HG03571 (cell line): ENCODE results near the gene PTTG1IP.
A peak's percentile ranks its signal among the peaks of the same experiment; 100 is the strongest.

ENCODE experiments used
- ATAC-seq: cut with Tn5 transposase; IDR thresholded peaks from one replicate; pipeline ENCODE4 v1.9.1; 2021; ENCODE audit not compliant: unreplicated experiment

The PTTG1IP gene

GRCh38 chr21:44828362-44829056 is 45.0 kb downstream of the PTTG1IP start:
- no peak for ATAC-seq

GRCh38 chr21:44823179-44823660 is 50.3 kb downstream of the PTTG1IP start:
- no peak for ATAC-seq

GRCh38 chr21:44822484-44823178 is 50.9 kb downstream of the PTTG1IP start:
- no peak for ATAC-seq

- no peak for ATAC-seq
Measured at GRCh38 chr21:44820851-44821250, 52.6 kb downstream of the PTTG1IP start.

GRCh38 chr21:44819283-44820243 is 53.9 kb downstream of the PTTG1IP start:
- no peak for ATAC-seq

GRCh38 chr21:44818640-44819011 is 54.9 kb downstream of the PTTG1IP start:
- ATAC-seq, result no peak

GRCh38 chr21:44817914-44818639 is 55.4 kb downstream of the PTTG1IP start, which contains the start of gene SUMO3:
Gene SUMO3, minus strand, starts transcription at chr21:44818062. Its CDS starts 94 bp downstream, at chr21:44817968.
- peak; percentile 60 for ATAC-seq

- ATAC-seq, result peak; percentile 55
Measured at GRCh38 chr21:44817506-44817880, 56.0 kb downstream of the PTTG1IP start.

- no peak for ATAC-seq
Measured at GRCh38 chr21:44816761-44817505, 56.6 kb downstream of the PTTG1IP start.

GRCh38 chr21:44815852-44816628 is 57.5 kb downstream of the PTTG1IP start:
- ATAC-seq, result no peak

GRCh38 chr21:44815225-44815624 is 58.3 kb downstream of the PTTG1IP start:
- ATAC-seq, result no peak

- ATAC-seq, result no peak
Measured at GRCh38 chr21:44814498-44815023, 58.9 kb downstream of the PTTG1IP start.

- no peak for ATAC-seq
Measured at GRCh38 chr21:44813727-44814126, 59.8 kb downstream of the PTTG1IP start.

GRCh38 chr21:44813149-44813548 is 60.3 kb downstream of the PTTG1IP start:
- no peak for ATAC-seq

GRCh38 chr21:44812640-44813039 is 60.9 kb downstream of the PTTG1IP start:
- no peak for ATAC-seq

GRCh38 chr21:44810779-44811178 is 62.7 kb downstream of the PTTG1IP start:
- no peak for ATAC-seq

- ATAC-seq, result no peak
Measured at GRCh38 chr21:44805859-44806258, 67.6 kb downstream of the PTTG1IP start.

- no peak for ATAC-seq
Measured at GRCh38 chr21:44805226-44805625, 68.3 kb downstream of the PTTG1IP start.

GRCh38 chr21:44804762-44805161 is 68.7 kb downstream of the PTTG1IP start:
- no peak for ATAC-seq
